ENCODE measurements around the gene EGLN3. TPM values are rescaled to one million over a fixed set of nuclear protein-coding genes. Genes with fewer than 3 reads are reported as not detected.

The EGLN3 gene
- total RNA-seq, 4 donors from 2014 or later, result 10.7 to 125 (median 45.2) TPM

GRCh38 chr14:33925946-33926345 is 24.9 kb downstream of the EGLN3 start:
- DNase-seq, result no peak
- no peaks in the 10 kb centered on the region for H3K9me3 ChIP-seq
- no peak for TF ChIP-seq EP300 (IDR thresholded peaks at IDR 0.05; ENCODE audit: low read depth)
- TF ChIP-seq POLR2A (IDR thresholded peaks at IDR 0.05), result no peak
- no peak for TF ChIP-seq POLR2AphosphoS5 (IDR thresholded peaks at IDR 0.05)
- no peak for TF ChIP-seq CTCF (IDR thresholded peaks at IDR 0.05)
- H3K36me3 ChIP-seq, result peaks cover 0 to 11% (median 2%) of the 10 kb centered on the region in 4 donors
- peaks cover 0 to 3% (median 0%) of the 10 kb centered on the region in 4 donors for H3K4me1 ChIP-seq
- intact Hi-C loops (cut with DNase I; ENCODE audit: low total_unique reads), result no loop called here
- in situ Hi-C loops (cut with MboI; ENCODE audit: low pct_ligation_motif_present in 1 of 4, low pct_unique_long_range_greater_than_20kb in 1 of 4, low sequenced_read_pairs in 3 of 4), result no loop called here
- no peaks in the 10 kb centered on the region for H3K27me3 ChIP-seq
- no peak overlapping the region for H3K27ac ChIP-seq
- H3K4me3 ChIP-seq, result no peak overlapping the region

GRCh38 chr14:33925235-33925634 is 25.6 kb downstream of the EGLN3 start:
- H3K4me1 ChIP-seq, result no peaks in the 10 kb centered on the region
- intact Hi-C loops (cut with DNase I; ENCODE audit: low total_unique reads) (no loop called here), in situ Hi-C loops (cut with MboI; ENCODE audit: low pct_ligation_motif_present in 1 of 4, low pct_unique_long_range_greater_than_20kb in 1 of 4, low sequenced_read_pairs in 3 of 4) (no loop called here)
- 70 to 81% methylated on average over 3 of the region's 3 CpGs for WGBS, 2 donors (ENCODE audit: low coverage in 1 of 2)
- H3K36me3 ChIP-seq, result peaks cover 0 to 11% (median 2%) of the 10 kb centered on the region in 4 donors
- TF ChIP-seq POLR2AphosphoS5 (IDR thresholded peaks at IDR 0.05) (no peak), CTCF (IDR thresholded peaks at IDR 0.05) (no peak), POLR2A (IDR thresholded peaks at IDR 0.05) (no peak), EP300 (IDR thresholded peaks at IDR 0.05; ENCODE audit: low read depth) (no peak)
- DNase-seq, result no peak
- H3K27me3 ChIP-seq, result no peaks in the 10 kb centered on the region
- no peaks in the 10 kb centered on the region for H3K9me3 ChIP-seq
- no peak overlapping the region for H3K4me3 ChIP-seq
- H3K27ac ChIP-seq, result no peak overlapping the region

- Histone ChIP-seq H3K27ac (no peak overlapping the region), H3K36me3 (peaks cover 0 to 11% (median 2%) of the 10 kb centered on the region in 4 donors), H3K4me1 (no peaks in the 10 kb centered on the region), H3K9me3 (no peaks in the 10 kb centered on the region), H3K27me3 (no peaks in the 10 kb centered on the region), H3K4me3 (no peak overlapping the region)
- TF ChIP-seq CTCF (IDR thresholded peaks at IDR 0.05), result no peak
- TF ChIP-seq POLR2AphosphoS5 (IDR thresholded peaks at IDR 0.05), result no peak
- TF ChIP-seq EP300 (IDR thresholded peaks at IDR 0.05; ENCODE audit: low read depth), result no peak
- no peak for TF ChIP-seq POLR2A (IDR thresholded peaks at IDR 0.05)
- intact Hi-C loops (cut with DNase I; ENCODE audit: low total_unique reads), result no loop called here
- 83 to 94% methylated on average over 3 of the region's 3 CpGs for WGBS, 2 donors (ENCODE audit: low coverage in 1 of 2)
- no peak for DNase-seq
- in situ Hi-C loops (cut with MboI; ENCODE audit: low pct_ligation_motif_present in 1 of 4, low pct_unique_long_range_greater_than_20kb in 1 of 4, low sequenced_read_pairs in 3 of 4), result no loop called here
These were observed 26.2 kb downstream of the EGLN3 start for GRCh38 chr14:33924566-33925100.

GRCh38 chr14:33922125-33922524 is 28.7 kb downstream of the EGLN3 start:
- no peak overlapping the region for H3K27ac ChIP-seq
- WGBS, 2 donors (ENCODE audit: low coverage in 1 of 2), result 86 to 87% methylated on average over 4 of the region's 4 CpGs
- in situ Hi-C loops (cut with MboI; ENCODE audit: low pct_ligation_motif_present in 1 of 4, low pct_unique_long_range_greater_than_20kb in 1 of 4, low sequenced_read_pairs in 3 of 4), result no loop called here
- no peak overlapping the region for H3K4me3 ChIP-seq
- peaks cover 0 to 6% (median 2%) of the 10 kb centered on the region in 4 donors for H3K36me3 ChIP-seq
- H3K4me1 ChIP-seq, result peaks cover 0 to 9% (median 4%) of the 10 kb centered on the region in 4 donors
- no peaks in the 10 kb centered on the region for H3K9me3 ChIP-seq
- intact Hi-C loops (cut with DNase I; ENCODE audit: low total_unique reads), result no loop called here
- TF ChIP-seq POLR2A (IDR thresholded peaks at IDR 0.05), result no peak
- no peak for TF ChIP-seq POLR2AphosphoS5 (IDR thresholded peaks at IDR 0.05)
- TF ChIP-seq EP300 (IDR thresholded peaks at IDR 0.05; ENCODE audit: low read depth), result no peak
- TF ChIP-seq CTCF (IDR thresholded peaks at IDR 0.05), result no peak
- H3K27me3 ChIP-seq, result no peaks in the 10 kb centered on the region
- no peak for DNase-seq

All from transverse colon (tissue), 4 donors.